Smooth muscle cell (in vitro differentiated cells): ENCODE measurements around the gene TRIM41. TPM values are rescaled to one million over a fixed set of nuclear protein-coding genes. Genes with fewer than 3 reads are reported as not detected.
A peak's percentile ranks its signal among the peaks of the same experiment; 100 is the strongest.

ENCODE experiments used
- DNase-seq: peaks from one replicate; lab custom pipeline; 2025; ENCODE audit not compliant: unreplicated experiment; lab: John Stamatoyannopoulos, UW
- H2AFZ ChIP-seq: fragments of 200-600 bp; sonication (generic); 2 replicates; pipeline ENCODE4 v1.6.0; 2016; ENCODE audit warnings: antibody characterized with exemption, low read depth, mild to moderate bottlenecking
- H3F3A ChIP-seq: fragments of 200-600 bp; sonication (generic); 2 replicates; pipeline ENCODE4 v1.6.0; 2017; ENCODE audit warnings: antibody characterized with exemption, low read depth
- H3K27ac ChIP-seq: fragments of 200-600 bp; sonication (generic); 2 replicates; pipeline ENCODE4 v1.5.1; 2016; ENCODE audit warnings: low read depth, mild to moderate bottlenecking
- H3K27me3 ChIP-seq: fragments of 200-600 bp; sonication (generic); 2 replicates; pipeline ENCODE4 v1.6.1; 2016; ENCODE audit warnings: low read depth, mild to moderate bottlenecking
- H3K36me3 ChIP-seq: fragments of 200-600 bp; sonication (generic); 2 replicates; pipeline ENCODE4 v1.5.1; 2016; ENCODE audit warnings: low read depth
- H3K4me1 ChIP-seq: fragments of 200-600 bp; sonication (generic); 2 replicates; pipeline ENCODE4 v1.5.1; 2016; ENCODE audit warnings: low read depth
- H3K4me2 ChIP-seq: fragments of 200-600 bp; sonication (generic); 2 replicates; pipeline ENCODE4 v1.6.0; 2016; ENCODE audit warnings: mild to moderate bottlenecking
- H3K4me3 ChIP-seq: fragments of 200-600 bp; sonication (generic); 2 replicates; pipeline ENCODE4 v1.5.1; 2016; ENCODE audit warnings: mild to moderate bottlenecking
- H3K79me2 ChIP-seq: fragments of 200-600 bp; sonication (generic); 2 replicates; pipeline ENCODE4 v1.6.0; 2016; ENCODE audit warnings: low read depth, mild to moderate bottlenecking
- H3K9ac ChIP-seq: fragments of 200-600 bp; sonication (generic); 2 replicates; pipeline ENCODE4 v1.6.0; 2016; ENCODE audit warnings: low read depth
- H3K9me3 ChIP-seq: fragments of 200-600 bp; sonication (generic); replicated peaks from 2 replicates; pipeline ENCODE4 v1.5.1; 2016; ENCODE audit warnings: low read depth
- H4K20me1 ChIP-seq: fragments of 200-600 bp; sonication (generic); 2 replicates; pipeline ENCODE4 v1.6.0; 2016; ENCODE audit warnings: low read depth
- CTCF ChIP-seq: fragments of 200-600 bp; sonication (generic); IDR thresholded peaks from 2 replicates; pipeline ENCODE4 v1.5.1; 2017; ENCODE audit warnings: borderline replicate concordance, mild to moderate bottlenecking, antibody characterized with exemption; ENCODE audit not compliant: insufficient read depth, poor library complexity, severe bottlenecking
- WGBS: methylation state at CpG from one replicate; pipeline ENCODE4 v1.1.7; 2016; ENCODE audit warnings: low lambda C conversion rate; 5-methylcytosine and 5-hydroxymethylcytosine counted together
- polyA plus RNA-seq: library from polyadenylated mRNA; unstranded; fragments of >200 nt; fragmentation: Nextera tagmentation; extraction: Ambion mirVana; gene quantifications from 2 replicates; pipeline ENCODE4 v1.2.1, GENCODE V29; 2016
- total RNA-seq: library from RNA; depleted of rRNA; stranded (reverse); fragments of >200 nt; gene quantifications from 2 replicates; pipeline ENCODE4 v1.2.3, GENCODE V29; 2014

Gene TRIM41
- total and polyA plus RNA-seq, 2 experiments from 2014 or later: 2.4 to 7.5 TPM

- Histone ChIP-seq H3K27ac (no peak overlapping the region), H3K4me2 (no peak overlapping the region), H3K36me3 (peaks cover 9% of the 10 kb centered on the region), H3K9ac (no peak overlapping the region), H3K27me3 (no peaks in the 10 kb centered on the region), H3K79me2 (peaks cover 7% of the 10 kb centered on the region), H4K20me1 (peaks cover 43% of the 10 kb centered on the region), H2AFZ (no peak overlapping the region), H3K4me1 (no peaks in the 10 kb centered on the region), H3F3A (peaks cover 50% of the 10 kb centered on the region), H3K9me3 (no peaks in the 10 kb centered on the region), H3K4me3 (no peak overlapping the region)
- WGBS: 95% methylated on average over 17 of the region's 24 CpGs
- DNase-seq: no peak
- TF ChIP-seq CTCF: no peak
Measured at GRCh38 chr5:181233801-181234454, 10.8 kb downstream of the TRIM41 start.

- Histone ChIP-seq H3K9ac (no peak overlapping the region), H3K4me3 (no peak overlapping the region), H4K20me1 (peaks cover 51% of the 10 kb centered on the region), H3K27me3 (no peaks in the 10 kb centered on the region), H3K9me3 (no peaks in the 10 kb centered on the region), H2AFZ (no peak overlapping the region), H3K79me2 (peaks cover 14% of the 10 kb centered on the region), H3K27ac (peak overlapping the region; percentile 44), H3K4me1 (no peaks in the 10 kb centered on the region), H3K36me3 (peaks cover 17% of the 10 kb centered on the region), H3F3A (peaks cover 57% of the 10 kb centered on the region), H3K4me2 (no peak overlapping the region)
- TF ChIP-seq CTCF: no peak
- no peak for DNase-seq
- 91% methylated on average over 15 of the region's 22 CpGs for WGBS
Measured at GRCh38 chr5:181234455-181235306, 11.6 kb downstream of the TRIM41 start.

DNA sequence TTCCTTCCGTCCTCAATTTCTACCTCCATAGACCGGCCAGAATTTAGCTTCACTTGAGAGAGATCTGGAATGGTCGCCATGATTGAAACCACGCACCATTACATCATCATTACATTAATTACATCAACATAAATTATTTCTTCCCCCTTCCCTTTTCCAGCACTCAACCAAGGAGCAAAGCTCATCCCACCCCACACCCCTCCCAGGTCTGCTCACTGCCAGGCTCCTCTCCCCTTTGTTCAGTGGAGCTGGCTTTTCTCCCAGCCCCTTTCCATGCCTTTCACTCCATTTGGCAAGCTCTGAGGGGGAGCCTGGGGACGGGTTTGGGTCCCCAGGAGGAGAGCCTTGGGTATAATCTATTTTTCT lies 12.2 kb downstream of the TRIM41 start:
- no peak overlapping the region for H3K4me2 ChIP-seq
- H3K27ac ChIP-seq: peak overlapping the region; percentile 44
- TF ChIP-seq CTCF: no peak
- 95% methylated on average over 5 of the region's 5 CpGs for WGBS
- no peak for DNase-seq
- no peak overlapping the region for H3K9ac ChIP-seq
- H3K4me3 ChIP-seq: no peak overlapping the region
- H4K20me1 ChIP-seq: peaks cover 57% of the 10 kb centered on the region
- peaks cover 20% of the 10 kb centered on the region for H3K79me2 ChIP-seq
- no peak overlapping the region for H2AFZ ChIP-seq
- no peaks in the 10 kb centered on the region for H3K27me3 ChIP-seq
- peaks cover 17% of the 10 kb centered on the region for H3K36me3 ChIP-seq
- no peaks in the 10 kb centered on the region for H3K9me3 ChIP-seq
- H3F3A ChIP-seq: peaks cover 58% of the 10 kb centered on the region
- H3K4me1 ChIP-seq: no peaks in the 10 kb centered on the region
